Endothelial cell of umbilical vein (primary cell): ENCODE results near the gene MAGI3. TPM values are rescaled to one million over a fixed set of nuclear protein-coding genes. Genes with fewer than 3 reads are reported as not detected.

ENCODE experiments used
- BruUV-seq: library from RNA; stranded (reverse); fragments of 400-500 nt; replicated peaks from 2 replicates; lab custom pipeline; 2021; lab: Mats Ljungman, UMichigan
- CTCF ChIA-PET: fragments of 300-600, 350-600 bp; sonication (Branson Sonifier 250); formaldehyde crosslinking; loops from one replicate; lab custom pipeline; 2021; ENCODE audit warnings: antibody characterized with exemption, inconsistent platforms; lab: Charles Lee
- POLR2A ChIA-PET: fragments of 300-600, 350-600 bp; sonication (Branson Sonifier 250); formaldehyde crosslinking; loops from one replicate; lab custom pipeline; 2021; ENCODE audit warnings: antibody characterized with exemption, inconsistent platforms; lab: Charles Lee
- DNase-seq: peaks from one replicate; pipeline ENCODE4 v3.0.0-alpha.2; 2011; ENCODE audit warnings: low read depth, low spot score
- FAIRE-seq: peaks from 2 replicates; lab custom pipeline; 2011; peaks lifted over from hg19 to GRCh38; lab: Jason Lieb, UNC
- H2AFZ ChIP-seq: 2 replicates; pipeline ENCODE4 v1.6.0; 2012; ENCODE audit warnings: low read depth, low read length, control low read depth, inconsistent platforms
- H3K27ac ChIP-seq: 2 replicates; pipeline ENCODE4 v1.5.1; 2011; ENCODE audit warnings: low read depth, mild to moderate bottlenecking, control low read depth, low read length, moderate library complexity; ENCODE audit not compliant: insufficient read depth
- H3K27me3 ChIP-seq, 2 experiments: 2 replicates each; pipeline versions ENCODE4 v1.6.0 to v1.6.1; 2011; ENCODE audit warnings: low read length in 2 of 2, mixed read lengths in 1 of 2; ENCODE audit not compliant: control insufficient read depth in 2 of 2, insufficient read depth in 2 of 2
- H3K36me3 ChIP-seq, 2 experiments: 2 replicates in 1 of 2; 3 replicates in 1 of 2; pipeline ENCODE4 v1.5.1; 2011; ENCODE audit warnings: low read length in 2 of 2, mild to moderate bottlenecking in 1 of 2, moderate library complexity in 1 of 2; ENCODE audit not compliant: control insufficient read depth in 2 of 2, insufficient read depth in 2 of 2; ENCODE audit errors: extremely low read depth in 1 of 2
- H3K4me1 ChIP-seq: 3 replicates; pipeline ENCODE4 v1.5.1; 2011; ENCODE audit warnings: mild to moderate bottlenecking, low read length; ENCODE audit not compliant: control insufficient read depth, insufficient read depth; ENCODE audit errors: extremely low read depth
- H3K4me2 ChIP-seq: 2 replicates; pipeline ENCODE4 v1.6.1; 2011; ENCODE audit warnings: low read length, control low read depth, mixed read lengths; ENCODE audit not compliant: insufficient read depth
- H3K4me3 ChIP-seq, 3 experiments: fragments of 200-600 bp in 1 of 3; sonication (generic), shearing (Covaris generic) in 1 of 3; replicated peaks in 1 of 3; 2 replicates each; pipeline ENCODE4 v1.5.1; 2011 to 2016; ENCODE audit warnings: control low read depth in 3 of 3, low read length in 3 of 3, mild to moderate bottlenecking in 2 of 3, inconsistent platforms in 1 of 3, low read depth in 1 of 3, moderate library complexity in 1 of 3; ENCODE audit not compliant: insufficient read depth in 1 of 3
- H3K79me2 ChIP-seq: 2 replicates; pipeline ENCODE4 v1.6.0; 2012; ENCODE audit warnings: low read length, inconsistent platforms; ENCODE audit not compliant: control insufficient read depth, insufficient read depth
- H3K9ac ChIP-seq: replicated peaks from 2 replicates; pipeline ENCODE3; 2011; ENCODE audit warnings: low read length, control low read depth; ENCODE audit not compliant: insufficient read depth; ENCODE audit errors: extremely low read depth
- H3K9me1 ChIP-seq: replicated peaks from 3 replicates; pipeline ENCODE4 v1.6.0; 2011; ENCODE audit warnings: mild to moderate bottlenecking, low read length; ENCODE audit not compliant: control insufficient read depth, insufficient read depth; ENCODE audit errors: extremely low read depth
- H3K9me3 ChIP-seq: replicated peaks from 2 replicates; pipeline ENCODE4 v1.5.1; 2012; ENCODE audit warnings: low read length, inconsistent platforms; ENCODE audit not compliant: control insufficient read depth, insufficient read depth
- H4K20me1 ChIP-seq: replicated peaks from 2 replicates; pipeline ENCODE3; 2011; ENCODE audit warnings: mild to moderate bottlenecking, low read length; ENCODE audit not compliant: control insufficient read depth, insufficient read depth; ENCODE audit errors: extremely low read depth
- EZH2 ChIP-seq: IDR thresholded peaks from 2 replicates; pipeline ENCODE4 v1.6.1; 2012; ENCODE audit warnings: borderline replicate concordance, low read depth, mild to moderate bottlenecking, moderate library complexity, low read length, inconsistent platforms; ENCODE audit not compliant: severe bottlenecking
- FOS ChIP-seq: IDR thresholded peaks from 2 replicates; pipeline ENCODE4 v1.6.1; 2011; ENCODE audit warnings: mild to moderate bottlenecking, low read length, moderate library complexity, borderline replicate concordance; ENCODE audit not compliant: insufficient read depth
- GATA2 ChIP-seq: IDR thresholded peaks from 2 replicates; pipeline ENCODE4 v1.7.0; 2011; ENCODE audit warnings: low read depth, mild to moderate bottlenecking, moderate library complexity, mixed read lengths, low read length; ENCODE audit not compliant: insufficient read length, insufficient read depth
- JUN ChIP-seq: IDR thresholded peaks from 2 replicates; pipeline ENCODE4 v1.6.1; 2011; ENCODE audit warnings: borderline replicate concordance, low read depth; ENCODE audit not compliant: insufficient read length, insufficient read depth
- MYC ChIP-seq: IDR thresholded peaks from one replicate; pipeline ENCODE4 v1.6.1; 2011; ENCODE audit warnings: mild to moderate bottlenecking, low read depth, low read length
- POLR2A ChIP-seq: IDR thresholded peaks from 2 replicates; pipeline ENCODE4 v1.6.1; 2012; ENCODE audit warnings: low read depth, mild to moderate bottlenecking, control low read depth, low read length
- POLR2AphosphoS5 ChIP-seq: IDR thresholded peaks from 2 replicates; pipeline ENCODE4 v1.6.1; 2012; ENCODE audit warnings: low read depth, mild to moderate bottlenecking, control low read depth, low read length, moderate library complexity; ENCODE audit not compliant: insufficient read depth
- dilution Hi-C: fragments of 300-500 bp; cut with MboI; formaldehyde crosslinking; loops from one replicate; pipeline ENCODE4 v1.15.0; 2019; ENCODE audit warnings: low sequenced_read_pairs; ENCODE audit not compliant: extremely low pct_ligation_motif_present
- intact Hi-C: fragments of 100-400 bp; cut with micrococcal nuclease; formaldehyde crosslinking; loops from one replicate; pipeline ENCODE4 v1.10.0; 2022
- polyA plus RNA-seq, 4 experiments: library from polyadenylated mRNA; depleted of rRNA in 3 of 4; stranded (reverse) in 3 of 4; unstranded in 1 of 4; fragments of >200 nt; gene quantifications; 2 replicates each; pipeline versions ENCODE4 v1.2.1 to v1.2.3, GENCODE V29; 2011 to 2012; ENCODE audit warnings: missing spikeins in 1 of 4
- total RNA-seq: library from RNA; stranded (reverse); gene quantifications from 2 replicates; pipeline ENCODE4 v1.2.3, GENCODE V29; 2021
- TF ChIP-seq, protein P1 (sequence below), 2 donors: IDR thresholded peaks; 1 replicate in 1 of 2; 2 replicates in 1 of 2; pipeline ENCODE4 v1.5.1; 2011; ENCODE audit warnings: low read length in 2 of 2, mild to moderate bottlenecking in 2 of 2, moderate library complexity in 2 of 2, control low read depth in 1 of 2, inconsistent platforms in 1 of 2, low read depth in 1 of 2; ENCODE audit not compliant: insufficient read depth in 1 of 2; ENCODE audit errors: extremely low read depth in 1 of 2
- TF ChIP-seq, protein P2 (sequence below): IDR thresholded peaks from 2 replicates; pipeline ENCODE4 v1.6.1; 2011; ENCODE audit not compliant: insufficient read depth, insufficient read length

MAGI3 gene
- total and polyA plus RNA-seq, 2 donors (not counting 3 experiments of a cell fraction or from before 2014, with no cell fraction given), result 2.8 to 16.1 TPM

DNA sequence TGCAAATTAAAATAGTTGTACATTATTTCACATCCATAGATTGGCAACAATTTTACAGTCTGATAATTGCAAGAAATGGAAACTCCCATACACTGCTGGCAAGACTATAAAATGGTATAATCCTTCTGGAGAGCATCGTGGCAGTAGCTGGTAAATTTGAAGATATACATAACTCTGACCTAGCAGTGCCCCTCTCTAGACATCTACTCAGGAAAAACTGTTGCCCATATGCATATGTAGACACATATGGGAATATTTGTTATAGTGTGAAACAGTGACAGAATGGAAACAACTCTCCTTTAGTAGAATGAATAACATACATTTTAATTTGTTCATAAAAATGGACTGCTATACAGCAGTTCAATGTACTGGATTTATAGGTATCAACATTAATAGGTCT is 191.8 kb downstream of the MAGI3 start:
- H3K4me1 ChIP-seq, result no peaks in the 10 kb centered on the region
- intact Hi-C loops, result no loop called here
- no TSS peak for BruUV-seq
- ChIA-PET CTCF (interaction anchor here (1.0 kb wide), 1 partner anchor 129 kb away, joined by 3 read pairs; no protein-coding TSS in a partner anchor), POLR2A (no interaction called here)
- DNase-seq (no peak), FAIRE-seq (no peak)
- H3K4me2 ChIP-seq, result no peak overlapping the region
- dilution Hi-C loops, result no loop called here
- H3K27ac ChIP-seq, result no peak overlapping the region
- H3K79me2 ChIP-seq, result no peaks in the 10 kb centered on the region
- no peak overlapping the region for H3K9ac ChIP-seq
- H3K36me3 ChIP-seq, result no peaks in the 10 kb centered on the region
- no peaks in the 10 kb centered on the region for H3K27me3 ChIP-seq
- H3K4me3 ChIP-seq, result no peak overlapping the region
- no peaks in the 10 kb centered on the region for H3K9me1 ChIP-seq
- H4K20me1 ChIP-seq, result no peaks in the 10 kb centered on the region
- H3K9me3 ChIP-seq, result no peaks in the 10 kb centered on the region
- no peak overlapping the region for H2AFZ ChIP-seq
- no peak for TF ChIP-seq POLR2AphosphoS5
- no peak for TF ChIP-seq GATA2
- TF ChIP-seq EZH2, result no peak
- TF ChIP-seq MYC, result no peak
- TF ChIP-seq, protein P1, sequence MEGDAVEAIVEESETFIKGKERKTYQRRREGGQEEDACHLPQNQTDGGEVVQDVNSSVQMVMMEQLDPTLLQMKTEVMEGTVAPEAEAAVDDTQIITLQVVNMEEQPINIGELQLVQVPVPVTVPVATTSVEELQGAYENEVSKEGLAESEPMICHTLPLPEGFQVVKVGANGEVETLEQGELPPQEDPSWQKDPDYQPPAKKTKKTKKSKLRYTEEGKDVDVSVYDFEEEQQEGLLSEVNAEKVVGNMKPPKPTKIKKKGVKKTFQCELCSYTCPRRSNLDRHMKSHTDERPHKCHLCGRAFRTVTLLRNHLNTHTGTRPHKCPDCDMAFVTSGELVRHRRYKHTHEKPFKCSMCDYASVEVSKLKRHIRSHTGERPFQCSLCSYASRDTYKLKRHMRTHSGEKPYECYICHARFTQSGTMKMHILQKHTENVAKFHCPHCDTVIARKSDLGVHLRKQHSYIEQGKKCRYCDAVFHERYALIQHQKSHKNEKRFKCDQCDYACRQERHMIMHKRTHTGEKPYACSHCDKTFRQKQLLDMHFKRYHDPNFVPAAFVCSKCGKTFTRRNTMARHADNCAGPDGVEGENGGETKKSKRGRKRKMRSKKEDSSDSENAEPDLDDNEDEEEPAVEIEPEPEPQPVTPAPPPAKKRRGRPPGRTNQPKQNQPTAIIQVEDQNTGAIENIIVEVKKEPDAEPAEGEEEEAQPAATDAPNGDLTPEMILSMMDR (IDR thresholded peaks at IDR 0.05; ENCODE audit: extremely low read depth in 1 of 2, insufficient read depth in 1 of 2, low read depth in 1 of 2, low read length in 2 of 2), result no peak
- no peak for TF ChIP-seq JUN
- no peak for TF ChIP-seq FOS
- no peak for TF ChIP-seq POLR2A
- TF ChIP-seq, protein P2, sequence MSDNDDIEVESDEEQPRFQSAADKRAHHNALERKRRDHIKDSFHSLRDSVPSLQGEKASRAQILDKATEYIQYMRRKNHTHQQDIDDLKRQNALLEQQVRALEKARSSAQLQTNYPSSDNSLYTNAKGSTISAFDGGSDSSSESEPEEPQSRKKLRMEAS, result no peak
